HepG2 (cell line): ENCODE data around the gene TESK1. TPM values are rescaled to one million over a fixed set of nuclear protein-coding genes. Genes with fewer than 3 reads are reported as not detected.

ENCODE experiments used
- ATAC-seq: fragments of 200-7000 bp; cut with Tn5 transposase; 3 replicates; pipeline ENCODE4 v1.9.1; 2020; ENCODE audit warnings: mild to moderate bottlenecking, moderate library complexity
- BruUV-seq: library from RNA; stranded (reverse); fragments of 400-500 nt; replicated peaks from 2 replicates; lab custom pipeline; 2021; lab: Mats Ljungman, UMichigan
- CTCF ChIA-PET: fragments of 300-600 bp; formaldehyde crosslinking; extraction: SDS; loops from one replicate; lab custom pipeline; 2021; ENCODE audit warnings: low total read pairs, inconsistent platforms, low intra/inter-chr PET ratio; lab: Yijun Ruan, JAX
- POLR2A ChIA-PET: fragments of 350-600 bp; sonication (Branson Sonifier 250); formaldehyde crosslinking; loops from one replicate; lab custom pipeline; 2020; ENCODE audit warnings: antibody characterized with exemption, inconsistent platforms; lab: Yijun Ruan, JAX
- DNase-seq: peaks from one replicate; pipeline ENCODE4 v3.0.0-alpha.2; 2015; ENCODE audit warnings: low spot score
- FAIRE-seq: peaks from 3 replicates; lab custom pipeline; 2011; peaks lifted over from hg19 to GRCh38; lab: Jason Lieb, UNC
- H2AFZ ChIP-seq: one replicate; pipeline ENCODE4 v1.6.1; 2011; ENCODE audit warnings: low read length, inconsistent platforms
- H3K27ac ChIP-seq: fragments of 300-600 bp; 3 replicates; pipeline ENCODE4 v1.8.0; 2011; ENCODE audit warnings: mixed run types, mild to moderate bottlenecking, mixed read lengths, low read length, inconsistent platforms; ENCODE audit not compliant: insufficient read depth; ENCODE audit errors: extremely low read length
- H3K27me3 ChIP-seq, 2 experiments: fragments of 200-600 bp in 1 of 2; 2 replicates in 1 of 2; 3 replicates in 1 of 2; pipeline versions ENCODE4 v1.6.0 to v1.8.0; 2011; ENCODE audit warnings: low read length in 2 of 2, mild to moderate bottlenecking in 2 of 2, moderate library complexity in 2 of 2, inconsistent platforms in 1 of 2; ENCODE audit not compliant: insufficient read depth in 2 of 2, control insufficient read depth in 1 of 2
- H3K36me3 ChIP-seq, 2 experiments: fragments of 200-600 bp in 1 of 2; replicated peaks in 1 of 2; 2 replicates in 1 of 2; 3 replicates in 1 of 2; pipeline versions ENCODE4 v1.5.1 to v1.8.0; 2011; ENCODE audit warnings: low read length in 2 of 2, inconsistent platforms in 1 of 2; ENCODE audit not compliant: insufficient read depth in 2 of 2, control insufficient read depth in 1 of 2
- H3K4me1 ChIP-seq: 2 replicates; pipeline ENCODE4 v1.5.1; 2012; ENCODE audit warnings: low read length, inconsistent platforms; ENCODE audit not compliant: insufficient read depth
- H3K4me2 ChIP-seq: 2 replicates; pipeline ENCODE4 v1.6.0; 2011; ENCODE audit warnings: low read depth, low read length, inconsistent platforms
- H3K4me3 ChIP-seq, 3 experiments: fragments of 200-600 bp in 1 of 3; sonication (generic), shearing (Covaris generic) in 1 of 3; replicated peaks in 1 of 3; 2 replicates each; pipeline ENCODE4 v1.5.1; 2011 to 2016; ENCODE audit warnings: low read length in 3 of 3, inconsistent platforms in 2 of 3, low read depth in 2 of 3, mild to moderate bottlenecking in 2 of 3, control low read depth in 1 of 3, mixed read lengths in 1 of 3; ENCODE audit not compliant: insufficient read depth in 1 of 3
- H3K79me2 ChIP-seq: one replicate; pipeline ENCODE4 v1.6.1; 2011; ENCODE audit warnings: low read length, inconsistent platforms; ENCODE audit not compliant: insufficient read depth
- H3K9ac ChIP-seq: 2 replicates; pipeline ENCODE4 v1.6.0; 2011; ENCODE audit warnings: mild to moderate bottlenecking, low read depth, low read length, inconsistent platforms; ENCODE audit not compliant: insufficient read depth
- H3K9me3 ChIP-seq: 2 replicates; pipeline ENCODE4 v1.5.1; 2012; ENCODE audit warnings: mild to moderate bottlenecking, low read length
- H4K20me1 ChIP-seq: 2 replicates; pipeline ENCODE4 v1.6.0; 2011; ENCODE audit warnings: inconsistent platforms, mild to moderate bottlenecking, low read length, moderate library complexity; ENCODE audit not compliant: insufficient read depth
- CENPX ChIP-seq: sonication (generic); formaldehyde crosslinking; IDR thresholded peaks from 2 replicates; pipeline ENCODE4 v1.9.0; 2021; ENCODE audit warnings: mild to moderate bottlenecking, missing genetic modification reagents, moderate library complexity
- HNF4G ChIP-seq, 2 experiments: sonication (generic) in 1 of 2; formaldehyde crosslinking in 1 of 2; IDR thresholded peaks; 2 replicates each; pipeline versions ENCODE4 v1.4.0 to v1.6.1; 2011 to 2020; ENCODE audit warnings: borderline replicate concordance in 2 of 2, low read depth in 2 of 2, mild to moderate bottlenecking in 2 of 2, low read length in 1 of 2, missing genetic modification reagents in 1 of 2, moderate library complexity in 1 of 2
- KMT2A ChIP-seq: sonication (generic); formaldehyde crosslinking; IDR thresholded peaks from 2 replicates; pipeline ENCODE4 v1.4.0; 2020; ENCODE audit warnings: missing genetic modification reagents
- MED8 ChIP-seq: sonication (generic); formaldehyde crosslinking; IDR thresholded peaks from 2 replicates; pipeline ENCODE4 v1.8.1; 2023; ENCODE audit warnings: mild to moderate bottlenecking, missing genetic modification reagents; ENCODE audit not compliant: insufficient replicate concordance
- RFX1 ChIP-seq: fragments of 450-650 bp; IDR thresholded peaks from 2 replicates; pipeline ENCODE4 v1.6.1; 2017
- TP53 ChIP-seq: sonication (generic); formaldehyde crosslinking; conservative IDR thresholded peaks from 2 replicates; pipeline ENCODE4 v1.4.0; 2020; ENCODE audit warnings: missing genetic modification reagents
- ZNF354B ChIP-seq: sonication (generic); formaldehyde crosslinking; IDR thresholded peaks from 2 replicates; pipeline ENCODE4 v1.8.0; 2022; ENCODE audit warnings: mild to moderate bottlenecking, missing genetic modification reagents
- ZNF598 ChIP-seq: sonication (generic); formaldehyde crosslinking; IDR thresholded peaks from 2 replicates; pipeline ENCODE4 v1.5.1; 2020; ENCODE audit warnings: mild to moderate bottlenecking, missing genetic modification reagents, borderline replicate concordance
- WGBS: methylation state at CpG from one replicate; pipeline ENCODE4 v1.1.6; 2017; ENCODE audit warnings: low lambda C conversion rate; 5-methylcytosine and 5-hydroxymethylcytosine counted together
- in situ Hi-C: cut with HindIII; loops from 2 replicates; pipeline ENCODE4 v1.10.0; 2017; ENCODE audit warnings: low pct_unique_long_range_greater_than_20kb; ENCODE audit not compliant: extremely low pct_ligation_motif_present
- intact Hi-C: fragments of 100-400 bp; cut with micrococcal nuclease; formaldehyde crosslinking; loops from one replicate; pipeline ENCODE4 v1.10.0; 2022; ENCODE audit not compliant: unreplicated experiment
- polyA plus RNA-seq, 8 experiments: library from polyadenylated mRNA; depleted of rRNA in 3 of 8; stranded (reverse) in 7 of 8; unstranded in 1 of 8; fragments of >200 nt; fragmentation: Illumina TruSeq in 4 of 8; extraction: Trizol in 4 of 8; gene quantifications; 2 replicates each; pipeline versions ENCODE4 v1.2.1 to v1.2.3, GENCODE V29; 2011 to 2016; ENCODE audit warnings: low read depth in 4 of 8, missing spikeins in 1 of 8, mixed read lengths in 1 of 8; ENCODE audit not compliant: insufficient read depth in 1 of 8
- total RNA-seq, 5 experiments: library from RNA; depleted of rRNA; stranded (reverse); fragments of >200 nt; fragmentation: Illumina TruSeq; extraction: Trizol; gene quantifications; 2 replicates each; pipeline ENCODE4 v1.2.3, GENCODE V29; 2016; ENCODE audit warnings: low read depth in 1 of 5
- TF ChIP-seq, protein P1 (sequence below): sonication (generic); formaldehyde crosslinking; IDR thresholded peaks from 2 replicates; pipeline ENCODE4 v1.5.0; 2020; ENCODE audit warnings: mild to moderate bottlenecking, missing genetic modification reagents
- TF ChIP-seq, protein P2 (sequence below): sonication (generic); formaldehyde crosslinking; IDR thresholded peaks from 2 replicates; pipeline ENCODE4 v1.4.0; 2020; ENCODE audit warnings: missing genetic modification reagents, borderline replicate concordance
- TF ChIP-seq, protein P3 (sequence below): sonication (generic); formaldehyde crosslinking; IDR thresholded peaks from 2 replicates; pipeline ENCODE4 v1.4.0; 2020; ENCODE audit warnings: missing genetic modification reagents
- TF ChIP-seq, protein P4 (sequence below): sonication (generic); formaldehyde crosslinking; IDR thresholded peaks from 2 replicates; pipeline ENCODE4 v1.9.0; 2022; ENCODE audit warnings: missing genetic modification reagents, mild to moderate bottlenecking, borderline replicate concordance
- TF ChIP-seq, protein P5 (sequence below): IDR thresholded peaks from 2 replicates; pipeline ENCODE4 v1.6.1; 2016; ENCODE audit warnings: mild to moderate bottlenecking

The TESK1 gene
- total and polyA plus RNA-seq, 2 of the 13 experiments (the other 11 are each of a cell fraction or from before 2014, with no cell fraction given), result 7.3 to 13.6 TPM

DNA sequence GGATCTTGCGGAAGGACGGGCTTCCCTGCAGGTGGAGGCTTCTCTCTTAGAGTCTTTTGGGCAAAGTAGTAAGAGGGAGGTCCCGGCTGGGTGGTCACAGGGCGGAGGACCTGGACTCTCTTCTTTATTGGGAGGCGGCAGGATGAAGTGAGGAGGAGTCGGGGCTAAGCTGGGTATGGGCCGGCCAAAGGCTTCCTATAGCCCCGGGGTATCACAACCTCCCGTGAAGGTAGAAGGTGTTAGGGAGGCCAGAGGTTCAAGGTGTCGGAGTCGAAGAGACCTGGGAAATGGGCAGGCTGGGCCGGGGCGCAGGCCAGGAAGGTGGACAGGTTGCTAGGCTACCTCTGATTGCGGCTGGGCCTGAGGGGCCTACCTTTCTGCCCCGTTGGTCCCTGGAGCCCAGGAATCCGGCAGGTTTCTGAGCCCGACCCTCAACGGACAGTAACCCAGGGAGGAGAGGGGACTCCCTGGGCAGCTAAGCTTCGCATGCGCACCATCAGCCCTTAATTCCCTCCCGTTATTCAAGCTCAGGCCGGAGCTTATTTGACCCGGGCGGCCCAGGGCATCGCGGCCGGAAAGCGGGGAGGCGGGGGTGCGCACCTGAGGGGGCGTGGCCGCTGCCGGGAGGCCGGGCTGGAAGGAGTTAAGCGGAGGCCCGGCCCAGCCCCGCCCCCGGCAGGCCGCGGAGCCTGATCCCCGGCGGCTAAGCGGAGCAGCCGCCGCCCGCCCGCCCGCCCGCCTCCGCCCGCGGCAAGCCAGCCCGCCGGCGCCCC, at the start of gene TESK1 (continued):
- TF ChIP-seq, protein P1, sequence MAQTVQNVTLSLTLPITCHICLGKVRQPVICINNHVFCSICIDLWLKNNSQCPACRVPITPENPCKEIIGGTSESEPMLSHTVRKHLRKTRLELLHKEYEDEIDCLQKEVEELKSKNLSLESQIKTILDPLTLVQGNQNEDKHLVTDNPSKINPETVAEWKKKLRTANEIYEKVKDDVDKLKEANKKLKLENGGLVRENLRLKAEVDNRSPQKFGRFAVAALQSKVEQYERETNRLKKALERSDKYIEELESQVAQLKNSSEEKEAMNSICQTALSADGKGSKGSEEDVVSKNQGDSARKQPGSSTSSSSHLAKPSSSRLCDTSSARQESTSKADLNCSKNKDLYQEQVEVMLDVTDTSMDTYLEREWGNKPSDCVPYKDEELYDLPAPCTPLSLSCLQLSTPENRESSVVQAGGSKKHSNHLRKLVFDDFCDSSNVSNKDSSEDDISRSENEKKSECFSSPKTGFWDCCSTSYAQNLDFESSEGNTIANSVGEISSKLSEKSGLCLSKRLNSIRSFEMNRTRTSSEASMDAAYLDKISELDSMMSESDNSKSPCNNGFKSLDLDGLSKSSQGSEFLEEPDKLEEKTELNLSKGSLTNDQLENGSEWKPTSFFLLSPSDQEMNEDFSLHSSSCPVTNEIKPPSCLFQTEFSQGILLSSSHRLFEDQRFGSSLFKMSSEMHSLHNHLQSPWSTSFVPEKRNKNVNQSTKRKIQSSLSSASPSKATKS, result no peak
- TF ChIP-seq ZNF354B (CRISPR knock-in tag) (no peak), RFX1 (no peak), TP53 (CRISPR knock-in tag) (no peak), MED8 (no peak), HNF4G (IDR thresholded peaks at IDR 0.05; ENCODE audit: borderline replicate concordance, low read depth, low read length) (no peak), HNF4G (CRISPR knock-in tag; IDR thresholded peaks at IDR 0.05; ENCODE audit: borderline replicate concordance, low read depth) (0 out of 2 replicates have a peak, but pooled peaks have one; percentile 13)
- TF ChIP-seq, protein P2, sequence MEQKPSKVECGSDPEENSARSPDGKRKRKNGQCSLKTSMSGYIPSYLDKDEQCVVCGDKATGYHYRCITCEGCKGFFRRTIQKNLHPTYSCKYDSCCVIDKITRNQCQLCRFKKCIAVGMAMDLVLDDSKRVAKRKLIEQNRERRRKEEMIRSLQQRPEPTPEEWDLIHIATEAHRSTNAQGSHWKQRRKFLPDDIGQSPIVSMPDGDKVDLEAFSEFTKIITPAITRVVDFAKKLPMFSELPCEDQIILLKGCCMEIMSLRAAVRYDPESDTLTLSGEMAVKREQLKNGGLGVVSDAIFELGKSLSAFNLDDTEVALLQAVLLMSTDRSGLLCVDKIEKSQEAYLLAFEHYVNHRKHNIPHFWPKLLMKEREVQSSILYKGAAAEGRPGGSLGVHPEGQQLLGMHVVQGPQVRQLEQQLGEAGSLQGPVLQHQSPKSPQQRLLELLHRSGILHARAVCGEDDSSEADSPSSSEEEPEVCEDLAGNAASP (CRISPR knock-in tag), result peak; percentile 34; the same call in 1 of the 2 replicates

DNA sequence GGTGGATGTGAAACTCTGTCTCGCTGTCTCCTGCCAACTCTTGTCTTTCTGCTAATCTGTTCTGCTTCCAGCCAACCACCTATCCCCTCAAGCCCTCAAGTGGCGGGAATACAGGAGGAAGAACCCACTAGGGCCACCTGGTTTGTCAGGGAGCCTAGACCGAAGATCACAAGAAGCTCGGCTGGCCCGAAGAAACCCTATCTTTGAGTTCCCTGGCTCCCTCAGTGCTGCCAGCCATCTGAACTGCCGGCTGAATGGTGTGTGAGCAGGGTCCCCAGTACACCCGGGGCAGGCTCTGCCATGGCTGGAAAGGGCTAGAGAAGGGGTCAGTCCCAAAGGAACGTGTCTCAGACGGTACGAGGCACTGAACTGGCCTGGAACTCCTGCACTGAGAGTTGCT, 49.2 kb upstream of the TESK1 start:
- no peak overlapping the region for H3K9ac ChIP-seq
- intact Hi-C loops, result loop anchor here (2.0 to 10.0 kb wide), 2 partner anchors 67 to 361 kb away; no protein-coding TSS in a partner anchor
- H4K20me1 ChIP-seq, result no peaks in the 10 kb centered on the region
- no peak for ATAC-seq
- BruUV-seq, result no TSS peak
- CTCF ChIA-PET, result no interaction called here
- no peaks in the 10 kb centered on the region for H3K27me3 ChIP-seq
- H3K27ac ChIP-seq, result no peak overlapping the region
- no peaks in the 10 kb centered on the region for H3K9me3 ChIP-seq
- no peak overlapping the region for H3K4me3 ChIP-seq
- TF ChIP-seq, protein P3, sequence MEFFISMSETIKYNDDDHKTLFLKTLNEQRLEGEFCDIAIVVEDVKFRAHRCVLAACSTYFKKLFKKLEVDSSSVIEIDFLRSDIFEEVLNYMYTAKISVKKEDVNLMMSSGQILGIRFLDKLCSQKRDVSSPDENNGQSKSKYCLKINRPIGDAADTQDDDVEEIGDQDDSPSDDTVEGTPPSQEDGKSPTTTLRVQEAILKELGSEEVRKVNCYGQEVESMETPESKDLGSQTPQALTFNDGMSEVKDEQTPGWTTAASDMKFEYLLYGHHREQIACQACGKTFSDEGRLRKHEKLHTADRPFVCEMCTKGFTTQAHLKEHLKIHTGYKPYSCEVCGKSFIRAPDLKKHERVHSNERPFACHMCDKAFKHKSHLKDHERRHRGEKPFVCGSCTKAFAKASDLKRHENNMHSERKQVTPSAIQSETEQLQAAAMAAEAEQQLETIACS (CRISPR knock-in tag), result no peak
- TF ChIP-seq ZNF598 (CRISPR knock-in tag) (no peak), CENPX (no peak), KMT2A (CRISPR knock-in tag) (no peak)
- TF ChIP-seq, protein P4, sequence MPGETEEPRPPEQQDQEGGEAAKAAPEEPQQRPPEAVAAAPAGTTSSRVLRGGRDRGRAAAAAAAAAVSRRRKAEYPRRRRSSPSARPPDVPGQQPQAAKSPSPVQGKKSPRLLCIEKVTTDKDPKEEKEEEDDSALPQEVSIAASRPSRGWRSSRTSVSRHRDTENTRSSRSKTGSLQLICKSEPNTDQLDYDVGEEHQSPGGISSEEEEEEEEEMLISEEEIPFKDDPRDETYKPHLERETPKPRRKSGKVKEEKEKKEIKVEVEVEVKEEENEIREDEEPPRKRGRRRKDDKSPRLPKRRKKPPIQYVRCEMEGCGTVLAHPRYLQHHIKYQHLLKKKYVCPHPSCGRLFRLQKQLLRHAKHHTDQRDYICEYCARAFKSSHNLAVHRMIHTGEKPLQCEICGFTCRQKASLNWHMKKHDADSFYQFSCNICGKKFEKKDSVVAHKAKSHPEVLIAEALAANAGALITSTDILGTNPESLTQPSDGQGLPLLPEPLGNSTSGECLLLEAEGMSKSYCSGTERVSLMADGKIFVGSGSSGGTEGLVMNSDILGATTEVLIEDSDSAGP, result no peak
- TF ChIP-seq, protein P5, sequence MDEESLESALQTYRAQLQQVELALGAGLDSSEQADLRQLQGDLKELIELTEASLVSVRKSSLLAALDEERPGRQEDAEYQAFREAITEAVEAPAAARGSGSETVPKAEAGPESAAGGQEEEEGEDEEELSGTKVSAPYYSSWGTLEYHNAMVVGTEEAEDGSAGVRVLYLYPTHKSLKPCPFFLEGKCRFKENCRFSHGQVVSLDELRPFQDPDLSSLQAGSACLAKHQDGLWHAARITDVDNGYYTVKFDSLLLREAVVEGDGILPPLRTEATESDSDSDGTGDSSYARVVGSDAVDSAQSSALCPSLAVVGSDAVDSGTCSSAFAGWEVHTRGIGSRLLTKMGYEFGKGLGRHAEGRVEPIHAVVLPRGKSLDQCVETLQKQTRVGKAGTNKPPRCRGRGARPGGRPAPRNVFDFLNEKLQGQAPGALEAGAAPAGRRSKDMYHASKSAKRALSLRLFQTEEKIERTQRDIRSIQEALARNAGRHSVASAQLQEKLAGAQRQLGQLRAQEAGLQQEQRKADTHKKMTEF (CRISPR knock-in tag), result no peak
- 94% methylated on average over 5 of the region's 10 CpGs for WGBS
- H3K79me2 ChIP-seq, result no peaks in the 10 kb centered on the region
- H3K36me3 ChIP-seq, result peaks cover 3 to 16% of the 10 kb centered on the region in 2 experiments; a peak in 4 of 5 replicates
- POLR2A ChIA-PET, result no interaction called here
- in situ Hi-C loops, result no loop called here
- no peak overlapping the region for H3K4me2 ChIP-seq
- no peak for FAIRE-seq
- no peak for DNase-seq
- no peak overlapping the region for H2AFZ ChIP-seq
- peaks cover 11% of the 10 kb centered on the region for H3K4me1 ChIP-seq
